B cell (primary cell): ENCODE data around the gene ADM2. TPM values are rescaled to one million over a fixed set of nuclear protein-coding genes. Genes with fewer than 3 reads are reported as not detected.

Experiments
- ATAC-seq: fragments of 200-7000 bp; cut with Tn5 transposase; one replicate; pipeline ENCODE4 v1.10.0; 2021; ENCODE audit warnings: low read depth, mild to moderate bottlenecking, moderate number of reproducible peaks, moderate library complexity
- CTCF ChIA-PET: fragments of 350-600 bp; sonication (Branson Sonifier 250); formaldehyde crosslinking; loops from one replicate; lab custom pipeline; 2021; ENCODE audit warnings: antibody characterized with exemption, inconsistent platforms; lab: Charles Lee
- POLR2A ChIA-PET: fragments of 350-600 bp; sonication (Branson Sonifier 250); formaldehyde crosslinking; loops from one replicate; lab custom pipeline; 2021; ENCODE audit warnings: antibody characterized with exemption; lab: Charles Lee
- DNase-seq: peaks from one replicate; pipeline ENCODE4 v3.0.0; 2013
- H2AFZ ChIP-seq: 2 replicates; pipeline ENCODE4 v1.6.1; 2012; ENCODE audit warnings: mild to moderate bottlenecking, low read depth, low read length; ENCODE audit not compliant: insufficient read depth, poor library complexity, severe bottlenecking
- H3K27ac ChIP-seq, 2 donors: 1 replicate in 1 of 2; 2 replicates in 1 of 2; pipeline ENCODE4 v1.5.1; 2012 to 2013; ENCODE audit warnings: low read length in 2 of 2, mild to moderate bottlenecking in 2 of 2, moderate library complexity in 1 of 2
- H3K27me3 ChIP-seq, 4 experiments: fragments of 200-600 bp in 1 of 4; sonication (generic) in 1 of 4; replicated peaks in 1 of 4; 1 replicate in 2 of 4; 2 replicates in 2 of 4; pipeline versions ENCODE4 v1.6.1 to v1.7.0; 2013 to 2016; ENCODE audit warnings: low read length in 3 of 4, mild to moderate bottlenecking in 2 of 4, mixed read lengths in 1 of 4, moderate library complexity in 1 of 4; ENCODE audit not compliant: insufficient read depth in 4 of 4, control insufficient read depth in 3 of 4; ENCODE audit errors: control extremely low read depth in 1 of 4
- H3K36me3 ChIP-seq, 2 experiments: replicated peaks in 1 of 2; 1 replicate in 1 of 2; 2 replicates in 1 of 2; pipeline versions ENCODE4 v1.6.1 to v1.7.1; 2013; ENCODE audit warnings: low read length in 1 of 2; ENCODE audit not compliant: insufficient read depth in 2 of 2, control insufficient read depth in 1 of 2; ENCODE audit errors: control extremely low read depth in 1 of 2, extremely low read depth in 1 of 2
- H3K4me1 ChIP-seq, 2 donors: fragments of 200-600 bp in 1 of 2; sonication (generic) in 1 of 2; 1 replicate in 1 of 2; 2 replicates in 1 of 2; pipeline versions ENCODE4 v1.5.1 to v1.6.1; 2013 to 2017; ENCODE audit warnings: low read length in 2 of 2; ENCODE audit not compliant: control insufficient read depth in 2 of 2, insufficient read depth in 2 of 2
- H3K4me2 ChIP-seq: replicated peaks from 2 replicates; pipeline ENCODE3; 2012; ENCODE audit warnings: mild to moderate bottlenecking, low read depth, low read length; ENCODE audit not compliant: poor library complexity, severe bottlenecking
- H3K4me3 ChIP-seq, 5 experiments: fragments of 200-600 bp in 1 of 5; sonication (generic) in 1 of 5; 1 replicate in 3 of 5; 2 replicates in 2 of 5; pipeline versions ENCODE4 v1.5.1 to v1.7.0; 2011 to 2016; ENCODE audit warnings: low read length in 4 of 5, mild to moderate bottlenecking in 4 of 5, low read depth in 2 of 5, control low read depth in 1 of 5, moderate library complexity in 1 of 5; ENCODE audit not compliant: insufficient read depth in 1 of 5; ENCODE audit errors: control extremely low read depth in 1 of 5, extremely low read depth in 1 of 5
- H3K79me2 ChIP-seq: fragments of 200-600 bp; sonication (generic); one replicate; pipeline ENCODE4 v1.6.0; 2016; ENCODE audit warnings: low read length; ENCODE audit not compliant: control insufficient read depth, insufficient read depth
- H3K9ac ChIP-seq: fragments of 200-600 bp; sonication (generic); 2 replicates; pipeline ENCODE4 v1.6.1; 2017; ENCODE audit warnings: mild to moderate bottlenecking, low read length, moderate library complexity
- H3K9me3 ChIP-seq, 3 donors: one replicate each; pipeline versions ENCODE4 v1.6.1 to v1.7.1; 2013; ENCODE audit warnings: low read length in 2 of 3; ENCODE audit not compliant: control insufficient read depth in 2 of 3, insufficient read depth in 1 of 3; ENCODE audit errors: control extremely low read depth in 1 of 3
- H4K20me1 ChIP-seq: 2 replicates; pipeline ENCODE4 v1.6.0; 2012; ENCODE audit warnings: mild to moderate bottlenecking, low read length; ENCODE audit not compliant: insufficient read depth, control insufficient read depth, poor library complexity, severe bottlenecking
- H3K27ac Mint-ChIP-seq: one replicate; pipeline ENCODE4 v1.8.0; 2021; ENCODE audit warnings: mixed read lengths
- H3K27me3 Mint-ChIP-seq: one replicate; pipeline ENCODE4 v1.8.0; 2021; ENCODE audit warnings: mixed read lengths
- H3K4me1 Mint-ChIP-seq: one replicate; pipeline ENCODE4 v1.8.0; 2021; ENCODE audit warnings: mixed read lengths
- H3K4me3 Mint-ChIP-seq: one replicate; pipeline ENCODE4 v1.8.0; 2021; ENCODE audit warnings: mixed read lengths
- H3K9me3 Mint-ChIP-seq: one replicate; pipeline ENCODE4 v1.8.0; 2022; ENCODE audit warnings: mixed read lengths; ENCODE audit not compliant: insufficient read depth
- EZH2 ChIP-seq: IDR thresholded peaks from 2 replicates; pipeline ENCODE4 v1.6.1; 2012; ENCODE audit warnings: borderline replicate concordance, low read depth, mild to moderate bottlenecking, moderate library complexity, low read length; ENCODE audit not compliant: insufficient read depth, poor library complexity, severe bottlenecking
- WGBS: methylation state at CpG from one replicate; pipeline ENCODE4 v1.1.5; 2013; ENCODE audit warnings: missing lambda C conversion rate; ENCODE audit not compliant: insufficient coverage; 5-methylcytosine and 5-hydroxymethylcytosine counted together
- intact Hi-C: fragments of 100-400 bp; cut with micrococcal nuclease; formaldehyde crosslinking; loops from one replicate; pipeline ENCODE4 v1.10.0; 2022
- polyA plus RNA-seq: library from polyadenylated mRNA; depleted of rRNA; stranded (reverse); fragments of >200 nt; gene quantifications from 2 replicates; pipeline ENCODE4 v1.2.3, GENCODE V29; 2012
- total RNA-seq, 2 donors: library from RNA; stranded (reverse); fragments of 120-200 nt in 1 of 2; gene quantifications; 1 replicate in 1 of 2; 2 replicates in 1 of 2; pipeline versions ENCODE4 v1.2.3 to v1.2.4, GENCODE V29; 2013 to 2022
- TF ChIP-seq, protein P1 (sequence below): fragments of 200-600 bp; IDR thresholded peaks from one replicate; pipeline ENCODE4 v1.8.0; 2022; ENCODE audit warnings: antibody characterized with exemption, mild to moderate bottlenecking

ADM2 gene
- total and polyA plus RNA-seq, 2 donors (not counting 1 experiment from before 2014, with no cell fraction given): 0.67 to 3.7 TPM

DNA sequence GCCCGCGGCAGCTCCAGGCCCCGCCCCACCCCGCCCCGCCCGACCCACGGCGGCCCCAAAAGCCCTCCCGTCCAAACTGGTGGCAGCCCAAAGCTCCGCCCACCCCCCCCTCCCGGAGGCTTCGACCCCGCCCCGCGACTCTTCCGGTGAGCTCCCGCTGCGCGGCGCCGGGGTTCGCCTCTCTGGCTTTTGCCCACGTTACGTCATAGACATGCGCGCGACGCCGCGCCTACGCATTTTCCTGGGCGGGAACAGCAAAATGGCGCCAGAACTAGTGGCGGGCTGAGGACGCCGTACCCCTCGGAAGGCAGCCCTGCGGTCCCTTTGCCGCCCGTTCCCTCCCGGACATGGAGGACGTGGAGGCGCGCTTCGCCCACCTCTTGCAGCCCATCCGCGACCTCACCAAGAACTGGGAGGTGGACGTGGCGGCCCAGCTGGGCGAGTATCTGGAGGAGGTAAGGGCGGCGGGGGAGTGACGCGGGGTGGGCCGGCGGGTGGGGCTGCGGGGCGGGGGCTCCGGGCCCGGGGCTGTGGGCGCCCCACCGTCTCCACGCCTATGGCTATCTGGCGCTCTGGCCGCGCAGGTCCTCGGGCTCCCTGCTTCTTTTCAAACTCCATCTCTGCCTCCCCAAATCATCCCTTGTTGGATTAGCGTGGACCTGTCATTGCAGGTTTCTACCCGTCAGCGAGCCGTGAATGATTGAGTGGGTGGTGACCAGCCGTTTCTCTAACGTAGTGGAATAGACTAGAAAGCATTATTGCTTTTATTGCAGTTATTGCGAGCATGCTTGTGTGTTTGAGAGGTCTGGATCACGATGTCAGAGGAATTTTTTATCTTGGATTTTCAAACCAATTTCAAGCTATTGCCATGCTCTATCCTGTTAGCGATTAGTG is 26.9 kb downstream of the ADM2 start, which contains the start of gene NCAPH2:
NCAPH2 (plus strand) TSS at position 234 of the 894 bp plus-strand sequence; CDS start at position 348, 114 bp downstream.
- Mint-ChIP-seq H3K27me3 (no peaks in the 10 kb centered on the region), H3K9me3 (no peaks in the 10 kb centered on the region), H3K4me1 (peaks cover 28% of the 10 kb centered on the region), H3K27ac (peak within 1 kb of the TSS; percentile 98), H3K4me3 (peak within 1 kb of the TSS; percentile 95)
- H3K9me3 ChIP-seq: no peaks in the 10 kb centered on the region
- ATAC-seq (peak; percentile 71), DNase-seq (peak; percentile 98)
- intact Hi-C loops: loop anchor here (1.0 to 5.0 kb wide), 7 partner anchors 17 to 166 kb away; partner anchors contain the start of genes CHKB, KLHDC7B, PPP6R2 and SCO2
- H3K36me3 ChIP-seq: peaks cover 0 to 25% of the 10 kb centered on the region in 2 experiments
- H3K79me2 ChIP-seq: peaks cover 61% of the 10 kb centered on the region
- POLR2A ChIA-PET: interaction anchor here (0.6 to 1.9 kb wide), 12 partner anchors 10 to 113 kb away, joined by 3 to 35 read pairs (median 8); partner anchors contain the start of genes CHKB, SCO2 and TYMP
- peak within 1 kb of the TSS; percentile 88 to 92 for H3K27ac ChIP-seq
- peaks cover 19 to 29% of the 10 kb centered on the region in 2 donors for H3K4me1 ChIP-seq
- H3K9ac ChIP-seq: peak within 1 kb of the TSS; percentile 86
- H2AFZ ChIP-seq: peak within 1 kb of the TSS; percentile 81
- peaks cover 42% of the 10 kb centered on the region for H4K20me1 ChIP-seq
- CTCF ChIA-PET: interaction anchor here (0.7 to 5.8 kb wide), 11 partner anchors 10 to 264 kb away, joined by 3 to 71 read pairs (median 3); partner anchors contain the start of genes SCO2 and SYCE3
- no peak for TF ChIP-seq EZH2
- TF ChIP-seq, protein P1, sequence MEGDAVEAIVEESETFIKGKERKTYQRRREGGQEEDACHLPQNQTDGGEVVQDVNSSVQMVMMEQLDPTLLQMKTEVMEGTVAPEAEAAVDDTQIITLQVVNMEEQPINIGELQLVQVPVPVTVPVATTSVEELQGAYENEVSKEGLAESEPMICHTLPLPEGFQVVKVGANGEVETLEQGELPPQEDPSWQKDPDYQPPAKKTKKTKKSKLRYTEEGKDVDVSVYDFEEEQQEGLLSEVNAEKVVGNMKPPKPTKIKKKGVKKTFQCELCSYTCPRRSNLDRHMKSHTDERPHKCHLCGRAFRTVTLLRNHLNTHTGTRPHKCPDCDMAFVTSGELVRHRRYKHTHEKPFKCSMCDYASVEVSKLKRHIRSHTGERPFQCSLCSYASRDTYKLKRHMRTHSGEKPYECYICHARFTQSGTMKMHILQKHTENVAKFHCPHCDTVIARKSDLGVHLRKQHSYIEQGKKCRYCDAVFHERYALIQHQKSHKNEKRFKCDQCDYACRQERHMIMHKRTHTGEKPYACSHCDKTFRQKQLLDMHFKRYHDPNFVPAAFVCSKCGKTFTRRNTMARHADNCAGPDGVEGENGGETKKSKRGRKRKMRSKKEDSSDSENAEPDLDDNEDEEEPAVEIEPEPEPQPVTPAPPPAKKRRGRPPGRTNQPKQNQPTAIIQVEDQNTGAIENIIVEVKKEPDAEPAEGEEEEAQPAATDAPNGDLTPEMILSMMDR: no peak
- 1% methylated on average over 52 of the region's 76 CpGs for WGBS
- no peaks in the 10 kb centered on the region for H3K27me3 ChIP-seq
- H3K4me2 ChIP-seq: peak within 1 kb of the TSS; percentile 93
- H3K4me3 ChIP-seq: peak within 1 kb of the TSS; percentile 75 to 92 (median 91)
